ENCODE measurements around the gene CADPS. TPM values are rescaled to one million over a fixed set of nuclear protein-coding genes. Genes with fewer than 3 reads are reported as not detected.

The CADPS gene
- total RNA-seq, 1 experiment from 2014 or later, result not detected

- in situ Hi-C loops (cut with HindIII; ENCODE audit: low pct_unique_long_range_greater_than_20kb, low sequenced_read_pairs) (no loop called here), intact Hi-C loops (cut with micrococcal nuclease; ENCODE audit: unreplicated experiment) (no loop called here)
- POLR2A ChIA-PET, result no interaction called here
- Histone ChIP-seq H3K4me1 (ENCODE audit: control insufficient read depth, insufficient read depth, low read length) (no peaks in the 10 kb centered on the region), H3K27me3 (ENCODE audit: control insufficient read depth, insufficient read depth, low read length) (no peaks in the 10 kb centered on the region; the same call in 1 of the 2 replicates), H3K36me3 (ENCODE audit: control insufficient read depth, insufficient read depth, low read length) (no peaks in the 10 kb centered on the region), H3K4me3 (ENCODE audit: low read depth in 2 of 2, low read length in 2 of 2) (no peak overlapping the region), H3K27ac (ENCODE audit: low read length) (no peak overlapping the region), H3K9me3 (ENCODE audit: control insufficient read depth, insufficient read depth, low read depth, low read length) (no peaks in the 10 kb centered on the region)
- DNase-seq (ENCODE audit: low read depth, low spot score), result no peak
- BruUV-seq (replicated peaks), result no TSS peak
- no peak for ATAC-seq
- CTCF ChIA-PET, result no interaction called here
- TF ChIP-seq TCF7L2 (IDR thresholded peaks at IDR 0.05; ENCODE audit: low read depth, low read length) (no peak), POLR2AphosphoS5 (IDR thresholded peaks at IDR 0.05; ENCODE audit: low read depth, low read length) (no peak), SIN3A (IDR thresholded peaks at IDR 0.05; ENCODE audit: borderline replicate concordance, insufficient read depth, low read depth, low read length) (no peak), CTCF (IDR thresholded peaks at IDR 0.05) (no peak)
- TF ChIP-seq, protein P1, sequence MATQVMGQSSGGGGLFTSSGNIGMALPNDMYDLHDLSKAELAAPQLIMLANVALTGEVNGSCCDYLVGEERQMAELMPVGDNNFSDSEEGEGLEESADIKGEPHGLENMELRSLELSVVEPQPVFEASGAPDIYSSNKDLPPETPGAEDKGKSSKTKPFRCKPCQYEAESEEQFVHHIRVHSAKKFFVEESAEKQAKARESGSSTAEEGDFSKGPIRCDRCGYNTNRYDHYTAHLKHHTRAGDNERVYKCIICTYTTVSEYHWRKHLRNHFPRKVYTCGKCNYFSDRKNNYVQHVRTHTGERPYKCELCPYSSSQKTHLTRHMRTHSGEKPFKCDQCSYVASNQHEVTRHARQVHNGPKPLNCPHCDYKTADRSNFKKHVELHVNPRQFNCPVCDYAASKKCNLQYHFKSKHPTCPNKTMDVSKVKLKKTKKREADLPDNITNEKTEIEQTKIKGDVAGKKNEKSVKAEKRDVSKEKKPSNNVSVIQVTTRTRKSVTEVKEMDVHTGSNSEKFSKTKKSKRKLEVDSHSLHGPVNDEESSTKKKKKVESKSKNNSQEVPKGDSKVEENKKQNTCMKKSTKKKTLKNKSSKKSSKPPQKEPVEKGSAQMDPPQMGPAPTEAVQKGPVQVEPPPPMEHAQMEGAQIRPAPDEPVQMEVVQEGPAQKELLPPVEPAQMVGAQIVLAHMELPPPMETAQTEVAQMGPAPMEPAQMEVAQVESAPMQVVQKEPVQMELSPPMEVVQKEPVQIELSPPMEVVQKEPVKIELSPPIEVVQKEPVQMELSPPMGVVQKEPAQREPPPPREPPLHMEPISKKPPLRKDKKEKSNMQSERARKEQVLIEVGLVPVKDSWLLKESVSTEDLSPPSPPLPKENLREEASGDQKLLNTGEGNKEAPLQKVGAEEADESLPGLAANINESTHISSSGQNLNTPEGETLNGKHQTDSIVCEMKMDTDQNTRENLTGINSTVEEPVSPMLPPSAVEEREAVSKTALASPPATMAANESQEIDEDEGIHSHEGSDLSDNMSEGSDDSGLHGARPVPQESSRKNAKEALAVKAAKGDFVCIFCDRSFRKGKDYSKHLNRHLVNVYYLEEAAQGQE (IDR thresholded peaks at IDR 0.05; ENCODE audit: insufficient read depth in 1 of 2, low read depth in 2 of 2, low read length in 1 of 2), result no peak
These were observed 378.1 kb downstream of the CADPS start for GRCh38 chr3:62497156-62497555.

DNA sequence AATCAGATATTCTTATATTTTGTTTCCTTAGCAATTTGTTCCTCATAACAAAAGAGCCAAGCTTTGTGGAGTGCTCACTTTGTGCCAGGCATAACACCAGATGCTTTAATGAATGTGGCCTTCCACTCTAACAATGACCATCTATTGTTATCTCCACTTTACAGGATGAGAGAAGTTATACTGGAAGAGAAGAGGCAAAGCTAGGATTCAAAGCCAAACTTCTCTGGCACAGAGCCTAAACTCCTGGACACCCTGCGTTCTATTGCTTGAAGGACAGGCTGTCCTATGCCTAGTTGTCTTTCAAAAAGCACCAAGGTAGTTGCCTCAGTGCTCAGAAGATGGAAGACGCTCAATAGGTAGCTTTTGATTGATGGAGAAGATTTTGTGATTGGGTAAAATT lies 378.7 kb downstream of the CADPS start:
- no peaks in the 10 kb centered on the region; the same call in 1 of the 2 replicates for H3K27me3 ChIP-seq (ENCODE audit: control insufficient read depth, insufficient read depth, low read length)
- no peak overlapping the region for H3K4me3 ChIP-seq (ENCODE audit: low read depth in 2 of 2, low read length in 2 of 2)
- no peaks in the 10 kb centered on the region for H3K36me3 ChIP-seq (ENCODE audit: control insufficient read depth, insufficient read depth, low read length)
- ATAC-seq (no peak), DNase-seq (ENCODE audit: low read depth, low spot score) (no peak)
- CTCF ChIA-PET, result no interaction called here
- no TSS peak for BruUV-seq (replicated peaks)
- no peaks in the 10 kb centered on the region for H3K9me3 ChIP-seq (ENCODE audit: control insufficient read depth, insufficient read depth, low read depth, low read length)
- POLR2A ChIA-PET, result no interaction called here
- no peak overlapping the region for H3K27ac ChIP-seq (ENCODE audit: low read length)
- in situ Hi-C loops (cut with HindIII; ENCODE audit: low pct_unique_long_range_greater_than_20kb, low sequenced_read_pairs), result no loop called here
- no peak for TF ChIP-seq SIN3A (IDR thresholded peaks at IDR 0.05; ENCODE audit: borderline replicate concordance, insufficient read depth, low read depth, low read length)
- TF ChIP-seq, protein P1 (IDR thresholded peaks at IDR 0.05; ENCODE audit: insufficient read depth in 1 of 2, low read depth in 2 of 2, low read length in 1 of 2), result no peak
- no peak for TF ChIP-seq POLR2AphosphoS5 (IDR thresholded peaks at IDR 0.05; ENCODE audit: low read depth, low read length)
- no peak for TF ChIP-seq TCF7L2 (IDR thresholded peaks at IDR 0.05; ENCODE audit: low read depth, low read length)
- no peak for TF ChIP-seq CTCF (IDR thresholded peaks at IDR 0.05)
- H3K4me1 ChIP-seq (ENCODE audit: control insufficient read depth, insufficient read depth, low read length), result no peaks in the 10 kb centered on the region
- intact Hi-C loops (cut with micrococcal nuclease; ENCODE audit: unreplicated experiment), result no loop called here
